Aorta (tissue), 5 donors: Measurements from ENCODE around the gene PKMYT1. TPM values are rescaled to one million over a fixed set of nuclear protein-coding genes. Genes with fewer than 3 reads are reported as not detected.
A peak's percentile ranks its signal among the peaks of the same experiment; 100 is the strongest.

Source experiments
- ATAC-seq: fragments of 200-7000 bp; cut with Tn5 transposase; one replicate; pipeline ENCODE4 v1.9.1; 2022; ENCODE audit warnings: moderate library complexity; ENCODE audit not compliant: low FRiP score
- DNase-seq, 2 donors: peaks; one replicate each; pipeline ENCODE4 v3.0.0-alpha.2; 2020
- H3K27ac ChIP-seq, 2 donors: one replicate each; pipeline ENCODE4 v1.5.1; 2013; ENCODE audit warnings: low read length in 2 of 2, mild to moderate bottlenecking in 2 of 2, moderate library complexity in 2 of 2, control low read depth in 1 of 2, inconsistent platforms in 1 of 2, low read depth in 1 of 2
- H3K27me3 ChIP-seq, 2 donors: one replicate each; pipeline ENCODE4 v1.6.1; 2013; ENCODE audit warnings: control low read depth in 1 of 2, low read length in 1 of 2, mild to moderate bottlenecking in 1 of 2, moderate library complexity in 1 of 2; ENCODE audit not compliant: insufficient read depth in 2 of 2, control insufficient read depth in 1 of 2
- H3K36me3 ChIP-seq, 2 donors: one replicate each; pipeline ENCODE4 v1.6.1; 2013; ENCODE audit warnings: control low read depth in 1 of 2, low read length in 1 of 2, mild to moderate bottlenecking in 1 of 2; ENCODE audit not compliant: insufficient read depth in 2 of 2, control insufficient read depth in 1 of 2
- H3K4me1 ChIP-seq, 2 donors: one replicate each; pipeline ENCODE4 v1.6.1; 2013; ENCODE audit warnings: low read length in 2 of 2, control low read depth in 1 of 2, mild to moderate bottlenecking in 1 of 2, moderate library complexity in 1 of 2; ENCODE audit not compliant: insufficient read depth in 2 of 2, control insufficient read depth in 1 of 2
- H3K4me3 ChIP-seq, 2 donors: one replicate each; pipeline ENCODE4 v1.5.1; 2013; ENCODE audit warnings: low read length in 2 of 2, control low read depth in 1 of 2, mild to moderate bottlenecking in 1 of 2
- H3K9me3 ChIP-seq: one replicate; pipeline ENCODE4 v1.6.1; 2013; ENCODE audit warnings: mild to moderate bottlenecking, low read length; ENCODE audit not compliant: control insufficient read depth
- WGBS, 2 donors: extraction: QIAGEN DNeasy Blood & Tissue Kit; methylation state at CpG; one replicate each; pipeline ENCODE4 v1.1.7; 2013; 5-methylcytosine and 5-hydroxymethylcytosine counted together
- intact Hi-C, 2 donors: fragments of 100-400 bp; cut with DNase I; formaldehyde crosslinking; loops; one replicate each; pipeline versions ENCODE4 v1.14.2 to v1.15.0; 2022
- polyA plus RNA-seq, 2 donors: library from polyadenylated mRNA; stranded (reverse); fragments of 200-250 nt; gene quantifications; one replicate each; pipeline ENCODE4 v1.2.3, GENCODE V29; 2013
- total RNA-seq, 2 donors: library from RNA; stranded (reverse); fragmentation: NEBNext Ultra II Directional; extraction: Animal tissue kit (Norgen Biotek cat#: 25700); gene quantifications; one replicate each; pipeline ENCODE4 v1.2.1, GENCODE V29; 2021
- donor health status: healthy with polysubstance abuse.
- donor health status: Bipolar disorder and iron deficiency.
- donor health status: DM: no; HTN: no; CAD: no.
- donor health status: DM: no; HTN: no; CAD: no.
- donor health status: DM: yes; HTN: yes; CAD: no.

The PKMYT1 gene
- total and polyA plus RNA-seq, 4 donors, result 1.1 to 2.4 (median 1.9) TPM

GRCh38 chr16:2968368-2968737 lies 11.9 kb downstream of the PKMYT1 start:
- intact Hi-C loops, result no loop called here
- H3K27ac ChIP-seq, result no peak overlapping the region
- ATAC-seq (no peak), DNase-seq (peak in 1 of 2 donors; percentile 53)
- 18% methylated on average over 18 of the region's 18 CpGs for WGBS, 2 donors
- no peaks in the 10 kb centered on the region for H3K36me3 ChIP-seq
- H3K27me3 ChIP-seq, result no peaks in the 10 kb centered on the region
- no peaks in the 10 kb centered on the region for H3K4me1 ChIP-seq
- H3K9me3 ChIP-seq, result no peaks in the 10 kb centered on the region
- H3K4me3 ChIP-seq, result no peak overlapping the region

- intact Hi-C loops, result no loop called here
- ATAC-seq, result no peak
- no peaks in the 10 kb centered on the region for H3K27me3 ChIP-seq
- WGBS, 2 donors, result 50 to 55% methylated on average over 19 to 33 of the region's 33 CpGs
- no peak overlapping the region for H3K27ac ChIP-seq
- DNase-seq, result peak in 1 of 2 donors; percentile 47
- no peak overlapping the region for H3K4me3 ChIP-seq
- H3K36me3 ChIP-seq, result no peaks in the 10 kb centered on the region
- H3K9me3 ChIP-seq, result no peaks in the 10 kb centered on the region
- H3K4me1 ChIP-seq, result no peaks in the 10 kb centered on the region
Measured at GRCh38 chr16:2967721-2968161, 12.5 kb downstream of the PKMYT1 start.

- H3K27ac ChIP-seq, result no peak overlapping the region
- H3K4me3 ChIP-seq, result no peak overlapping the region
- H3K4me1 ChIP-seq, result no peaks in the 10 kb centered on the region
- DNase-seq, result no peak
- no peaks in the 10 kb centered on the region for H3K27me3 ChIP-seq
- intact Hi-C loops, result no loop called here
- no peaks in the 10 kb centered on the region for H3K9me3 ChIP-seq
- WGBS, 2 donors, result 8% methylated on average over 34 to 51 of the region's 51 CpGs
- no peaks in the 10 kb centered on the region for H3K36me3 ChIP-seq
- no peak for ATAC-seq
Measured at GRCh38 chr16:2967211-2967631, 13.0 kb downstream of the PKMYT1 start.

- DNase-seq (peak in 1 of 2 donors; percentile 53), ATAC-seq (no peak)
- Histone ChIP-seq H3K4me3 (no peak overlapping the region), H3K36me3 (no peaks in the 10 kb centered on the region), H3K9me3 (no peaks in the 10 kb centered on the region), H3K27ac (no peak overlapping the region), H3K4me1 (no peaks in the 10 kb centered on the region), H3K27me3 (no peaks in the 10 kb centered on the region)
- intact Hi-C loops, result no loop called here
- WGBS, 2 donors, result 3% methylated on average over 31 to 46 of the region's 46 CpGs
Measured at GRCh38 chr16:2966808-2967191, 13.4 kb downstream of the PKMYT1 start.

GRCh38 chr16:2966043-2966807 lies 14.0 kb downstream of the PKMYT1 start:
- ATAC-seq, result no peak
- H3K4me1 ChIP-seq, result no peaks in the 10 kb centered on the region

GRCh38 chr16:2964475-2965336 lies 15.5 kb downstream of the PKMYT1 start:
- intact Hi-C loops, result no loop called here
- no peak overlapping the region for H3K4me3 ChIP-seq
- ATAC-seq (no peak), DNase-seq (no peak)
- 1% methylated on average over 46 to 68 of the region's 68 CpGs for WGBS, 2 donors
- no peaks in the 10 kb centered on the region for H3K9me3 ChIP-seq
- H3K27me3 ChIP-seq, result no peaks in the 10 kb centered on the region
- H3K36me3 ChIP-seq, result no peaks in the 10 kb centered on the region
- H3K27ac ChIP-seq, result no peak overlapping the region
- H3K4me1 ChIP-seq, result no peaks in the 10 kb centered on the region

More at GRCh38 chr16:2966043-2966807, 14.0 kb downstream of the PKMYT1 start:
- Histone ChIP-seq H3K36me3 (no peaks in the 10 kb centered on the region), H3K27ac (no peak overlapping the region), H3K4me3 (no peak overlapping the region), H3K27me3 (no peaks in the 10 kb centered on the region), H3K9me3 (no peaks in the 10 kb centered on the region)
- no peak for DNase-seq
- WGBS, 2 donors, result 55 to 57% methylated on average over 39 of the region's 39 CpGs
- intact Hi-C loops, result no loop called here

- Histone ChIP-seq H3K27me3 (no peaks in the 10 kb centered on the region), H3K9me3 (no peaks in the 10 kb centered on the region)
Measured at GRCh38 chr16:2963723-2964474, 16.3 kb downstream of the PKMYT1 start, which contains the start of gene KREMEN2. Gene KREMEN2 (plus strand): TSS chr16:2964275. CDS start chr16:2964521, 246 bp downstream.

GRCh38 chr16:2963074-2963722 lies 17.0 kb downstream of the PKMYT1 start:
- Histone ChIP-seq H3K27me3 (no peaks in the 10 kb centered on the region), H3K36me3 (no peaks in the 10 kb centered on the region), H3K27ac (no peak overlapping the region), H3K4me3 (no peak overlapping the region), H3K4me1 (no peaks in the 10 kb centered on the region), H3K9me3 (no peaks in the 10 kb centered on the region)
- no peak for ATAC-seq
- WGBS, 2 donors, result 1 to 2% methylated on average over 21 to 40 of the region's 40 CpGs
- intact Hi-C loops, result no loop called here
- no peak for DNase-seq

More at GRCh38 chr16:2963723-2964474, 16.3 kb downstream of the PKMYT1 start, which contains the start of gene KREMEN2:
- H3K27ac ChIP-seq, result no peak within 1 kb of the TSS
- no peak within 1 kb of the TSS for H3K4me3 ChIP-seq
- no peaks in the 10 kb centered on the region for H3K36me3 ChIP-seq
- DNase-seq (peak in 1 of 2 donors; percentile 49), ATAC-seq (no peak)
- intact Hi-C loops, result no loop called here
- 1% methylated on average over 57 to 60 of the region's 60 CpGs for whole genome bisulfite sequencing, 2 donors
- H3K4me1 ChIP-seq, result no peaks in the 10 kb centered on the region
